M059J (cell line): Measurements from ENCODE around the gene ENHO. TPM values are rescaled to one million over a fixed set of nuclear protein-coding genes. Genes with fewer than 3 reads are reported as not detected.

Experiments
- DNase-seq: peaks from one replicate; pipeline ENCODE4 v3.0.0-alpha.2; 2012; ENCODE audit warnings: low read depth
- total RNA-seq: library from RNA; depleted of rRNA; stranded (reverse); fragments of >200 nt; shearing (Covaris generic); gene quantifications from 2 replicates; pipeline ENCODE4 v1.2.3, GENCODE V29; 2014

Gene ENHO
- total RNA-seq, 1 experiment from 2014 or later, result 2.0 TPM

DNA sequence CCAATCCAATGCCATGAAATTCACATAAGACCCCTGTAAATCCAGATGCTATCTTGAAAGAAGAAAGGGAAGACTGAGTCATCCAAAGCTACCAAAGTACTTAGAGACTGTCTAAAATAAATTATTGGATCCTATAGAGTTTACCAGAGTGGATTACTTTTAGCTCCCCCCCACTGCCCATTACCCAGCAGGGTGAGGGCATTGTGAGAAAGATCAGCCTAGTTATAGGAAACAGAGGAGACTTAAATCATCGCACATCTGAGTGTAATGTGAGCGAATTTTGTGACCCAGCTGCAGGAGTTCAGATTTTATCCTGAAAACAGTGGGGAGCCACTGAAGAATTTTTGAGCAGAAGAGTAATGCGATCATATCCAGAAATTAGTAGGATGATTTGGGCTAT, 1.6 kb upstream of the ENHO start:
- DNase-seq, result no peak

GRCh38 chr9:34522091-34522887, 501 bp downstream of the ENHO start:
- DNase-seq, result no peak

GRCh38 chr9:34521406-34522045, 1.3 kb downstream of the ENHO start:
- no peak for DNase-seq

GRCh38 chr9:34520505-34521385, 2.0 kb downstream of the ENHO start:
- DNase-seq, result no peak

GRCh38 chr9:34520096-34520495, 2.7 kb downstream of the ENHO start:
- no peak for DNase-seq

GRCh38 chr9:34519321-34520020, 3.3 kb downstream of the ENHO start:
- DNase-seq, result no peak

GRCh38 chr9:34518896-34519295, 3.9 kb downstream of the ENHO start:
- no peak for DNase-seq

GRCh38 chr9:34518110-34518616, 4.6 kb downstream of the ENHO start:
- DNase-seq, result no peak

GRCh38 chr9:34517185-34517584, 5.6 kb downstream of the ENHO start:
- no peak for DNase-seq

DNA sequence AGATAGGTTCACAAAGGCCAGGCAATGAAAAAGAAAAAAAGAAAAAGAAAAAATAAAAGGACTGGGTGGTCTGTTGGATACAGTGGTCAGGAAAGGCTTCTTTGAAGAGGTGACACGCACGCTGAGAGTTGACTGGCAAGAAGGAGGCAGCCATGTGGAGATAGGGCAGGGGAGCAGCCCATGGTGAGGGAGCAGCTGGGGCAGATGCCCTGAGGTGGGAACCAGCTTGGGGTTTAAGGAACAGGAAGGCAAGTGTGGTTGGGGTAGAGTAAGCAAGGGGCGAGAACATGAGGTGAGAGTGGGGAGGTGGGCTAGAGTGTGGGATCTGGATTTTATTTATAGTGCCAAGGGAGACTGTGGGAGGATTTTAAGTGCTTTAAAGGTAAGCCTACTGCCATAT, 6.8 kb downstream of the ENHO start:
- DNase-seq, result no peak

DNA sequence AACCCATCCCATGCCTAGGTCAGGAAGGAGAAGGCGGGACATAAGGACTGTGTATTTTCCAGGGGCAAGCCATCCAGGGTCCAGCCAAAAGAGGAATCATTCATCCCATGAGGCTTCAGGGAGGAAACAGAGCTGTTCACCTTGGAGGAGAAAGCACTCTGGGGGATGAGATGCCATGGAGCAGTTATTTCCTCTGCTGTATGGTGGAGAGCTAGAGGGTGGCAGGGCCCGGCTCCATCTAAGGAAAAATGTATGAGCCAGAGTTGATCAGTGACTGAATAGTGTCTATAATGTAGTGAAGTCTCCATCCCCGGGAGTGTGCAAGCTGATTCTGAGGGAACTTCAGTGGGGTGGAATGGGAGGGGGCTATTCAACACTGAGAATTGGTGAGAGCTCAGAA, 8.0 kb downstream of the ENHO start:
- DNase-seq, result no peak

DNA sequence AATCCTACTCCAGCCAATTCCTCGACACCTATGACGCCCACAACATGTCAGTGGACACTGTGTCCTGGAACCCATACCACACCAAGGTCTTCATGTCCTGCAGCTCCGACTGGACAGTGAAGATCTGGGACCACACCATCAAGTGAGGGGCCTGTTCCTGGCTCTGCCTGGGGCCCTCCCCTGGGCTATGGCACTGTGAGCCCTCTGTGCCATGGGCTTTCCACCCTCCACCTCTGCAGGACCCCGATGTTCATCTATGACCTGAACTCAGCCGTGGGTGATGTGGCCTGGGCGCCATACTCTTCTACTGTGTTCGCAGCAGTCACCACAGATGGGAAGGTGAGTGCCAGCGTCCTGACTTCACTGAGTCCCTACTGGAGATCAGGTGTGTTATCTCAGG, 8.4 kb downstream of the ENHO start:
- no peak for DNase-seq

GRCh38 chr9:34513567-34514214, 9.1 kb downstream of the ENHO start:
- DNase-seq, result peak; percentile 23

DNA sequence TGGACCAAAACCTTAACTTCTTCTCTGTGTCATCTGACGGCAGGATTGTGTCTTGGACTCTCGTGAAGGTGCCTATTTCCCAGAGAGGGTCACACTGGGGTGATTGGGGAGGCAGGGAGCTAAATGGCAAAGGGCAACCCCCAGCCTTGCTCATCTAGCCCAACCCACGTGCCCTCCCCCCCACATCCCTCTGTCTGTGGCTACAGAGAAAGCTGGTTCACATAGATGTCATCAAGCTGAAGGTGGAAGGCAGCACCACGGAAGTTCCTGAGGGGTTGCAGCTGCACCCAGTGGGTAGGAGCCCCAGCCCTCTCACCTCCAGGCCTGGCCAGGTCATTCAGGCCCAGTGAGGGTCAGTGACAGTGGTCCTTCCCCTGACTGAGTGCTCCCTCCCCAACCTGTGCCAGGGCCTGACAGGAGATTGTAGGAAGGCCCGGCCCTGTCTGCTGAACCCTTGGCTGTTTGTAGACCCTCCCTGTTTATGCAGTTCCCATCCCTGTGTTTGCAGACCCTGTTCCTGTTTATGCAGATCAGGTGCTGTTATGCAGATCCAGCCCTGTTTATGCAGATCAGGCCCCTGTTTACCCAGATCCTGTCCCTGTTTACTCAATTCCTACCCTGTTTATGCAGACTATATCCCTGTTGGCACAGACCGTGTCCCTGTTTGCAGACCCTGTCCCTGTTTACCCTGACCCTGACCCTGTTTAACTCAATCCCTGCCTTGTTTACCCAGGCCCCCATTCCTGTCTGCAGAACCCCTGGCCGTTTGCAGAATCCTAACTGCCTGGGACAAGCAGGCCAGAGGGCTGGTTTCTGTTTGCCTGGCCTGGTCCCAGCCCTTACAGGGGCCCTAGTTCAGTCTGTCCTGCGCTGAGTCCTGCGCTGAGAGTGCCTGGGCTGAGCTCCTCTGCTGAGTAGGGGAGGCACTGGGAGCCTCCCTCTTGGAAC, 10.4 kb downstream of the ENHO start:
- DNase-seq, result no peak

DNA sequence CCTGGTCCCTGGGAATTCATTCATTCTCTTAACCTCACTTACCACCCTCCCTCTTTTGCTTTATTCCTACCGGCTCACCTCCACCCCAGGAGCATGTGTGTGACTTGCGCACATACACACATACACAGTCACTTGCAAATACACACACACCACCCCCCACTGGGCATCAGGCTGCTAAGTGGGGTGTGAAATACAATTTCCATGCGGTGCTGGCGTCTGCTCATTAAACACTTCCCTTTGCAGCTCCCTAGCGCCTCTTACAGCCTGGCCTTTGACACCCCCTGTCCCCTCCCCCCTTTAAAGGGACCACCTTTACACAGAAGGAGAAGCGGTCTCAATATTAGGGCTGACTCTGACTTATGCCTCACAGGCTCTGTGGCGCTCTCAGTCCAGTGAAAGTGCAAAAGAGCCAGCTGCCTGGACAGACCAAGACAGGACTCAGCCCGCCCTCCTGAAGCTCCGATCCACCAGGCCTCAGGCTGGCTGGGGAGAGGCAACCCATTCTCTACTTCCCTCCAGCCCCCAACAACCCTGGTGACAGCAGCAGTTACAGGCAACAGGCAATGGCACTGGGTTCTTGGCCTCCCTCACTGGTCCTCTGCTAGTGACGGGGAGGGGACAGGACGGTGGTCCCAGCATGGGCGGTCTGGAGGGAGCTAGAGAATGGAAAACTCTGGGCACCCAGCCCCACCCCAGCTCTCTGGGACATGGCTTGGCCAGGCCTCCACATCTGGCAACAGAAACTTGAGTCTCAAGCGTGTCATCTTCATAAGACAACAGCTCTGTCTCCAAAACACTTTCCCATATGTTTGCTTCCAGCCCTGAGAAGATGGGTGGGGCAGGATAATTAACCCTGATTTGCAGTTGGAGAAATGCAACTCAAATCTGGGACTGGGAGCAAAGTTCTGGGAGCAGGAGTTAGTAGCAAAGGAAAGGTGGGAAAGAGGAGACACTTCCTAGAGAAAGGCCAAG, 12.0 kb downstream of the ENHO start:
- DNase-seq, result no peak

DNA sequence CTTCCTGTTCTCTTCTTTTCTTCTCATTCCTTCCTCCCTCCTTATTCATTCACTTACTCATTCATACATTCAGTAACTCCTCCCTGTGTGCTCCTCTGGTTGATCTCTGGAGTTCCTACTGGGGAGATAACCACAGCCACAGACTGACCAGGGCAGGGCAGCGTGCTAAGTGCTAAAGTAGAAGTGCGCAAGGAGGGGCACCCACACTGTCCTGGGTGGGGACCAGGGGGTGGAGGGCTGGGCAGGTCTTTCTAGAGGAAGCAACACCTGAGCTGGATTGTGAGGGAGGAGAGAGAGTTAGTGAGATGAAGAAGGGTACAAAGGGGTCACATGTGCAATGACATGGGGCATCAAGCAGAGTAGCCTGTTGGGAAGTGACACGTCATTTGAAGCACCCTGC, 13.8 kb downstream of the ENHO start:
- DNase-seq, result no peak

- DNase-seq, result no peak
Measured at GRCh38 chr9:34508463-34508862, 14.3 kb downstream of the ENHO start.

DNA sequence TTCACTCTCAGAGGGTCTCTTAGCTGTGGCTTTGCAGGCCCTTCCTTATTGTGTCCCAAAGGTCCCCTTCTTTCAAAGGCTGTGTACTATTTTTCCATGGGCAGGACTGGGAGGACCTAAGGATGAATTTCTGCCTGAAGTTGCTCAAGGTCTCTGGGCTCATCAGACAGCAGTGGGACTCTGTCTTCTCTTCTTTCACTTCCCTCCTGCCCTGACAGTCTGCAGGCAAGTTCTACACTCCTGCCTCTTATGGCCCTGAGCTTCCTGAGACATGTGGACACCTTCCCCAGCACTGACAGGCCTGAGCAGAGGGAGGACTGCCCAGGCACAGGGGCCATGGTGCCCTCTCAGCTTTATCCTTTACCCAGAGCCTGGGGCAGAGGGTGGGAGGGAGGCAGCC, 14.8 kb downstream of the ENHO start:
- DNase-seq, result no peak

- no peak for DNase-seq
Measured at GRCh38 chr9:34507556-34507955, 15.2 kb downstream of the ENHO start.
